ENCODE results near the gene CAGE1. TPM values are rescaled to one million over a fixed set of nuclear protein-coding genes. Genes with fewer than 3 reads are reported as not detected.
A peak's percentile ranks its signal among the peaks of the same experiment; 100 is the strongest.

Gene CAGE1
- total RNA-seq, 1 donor from 2014 or later, result not detected

GRCh38 chr6:7392402-7392801, 2.9 kb upstream of the CAGE1 start:
- Histone ChIP-seq H3K9me3 (no peaks in the 10 kb centered on the region), H3K27ac (no peak overlapping the region), H3K4me1 (peaks cover 34% of the 10 kb centered on the region), H3K4me3 (no peak overlapping the region), H3K36me3 (peaks cover 0 to 30% of the 10 kb centered on the region in 2 donors), H3K27me3 (no peaks in the 10 kb centered on the region)
- DNase-seq (ENCODE audit: extremely low spot score in 2 of 2), result no peak
- intact Hi-C loops (cut with DNase I), result no loop called here
- TF ChIP-seq POLR2AphosphoS5 (IDR thresholded peaks at IDR 0.05; ENCODE audit: insufficient read depth in 1 of 2, low read depth in 1 of 2), result no peak

DNA sequence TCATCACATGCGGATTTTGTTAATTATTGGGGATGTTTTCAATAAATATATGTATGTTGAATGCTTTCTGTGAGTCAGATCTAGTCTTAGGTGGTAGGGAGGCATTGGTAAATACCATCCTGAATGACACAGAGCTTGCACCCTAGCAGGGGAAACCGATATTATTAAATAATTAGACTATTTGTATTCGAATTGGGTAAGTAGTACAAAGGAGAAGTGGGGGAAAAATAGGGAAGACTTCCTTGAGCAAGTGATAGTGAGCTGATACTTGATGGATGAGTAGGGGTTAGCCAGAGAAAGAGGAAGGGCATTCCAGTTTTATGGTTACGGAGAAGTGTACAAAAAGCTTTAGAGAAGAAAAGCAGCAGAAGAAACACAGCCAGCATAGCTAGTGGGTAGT, 1.6 kb upstream of the CAGE1 start:
- no peaks in the 10 kb centered on the region for H3K27me3 ChIP-seq
- peaks cover 0 to 19% of the 10 kb centered on the region in 2 donors for H3K36me3 ChIP-seq
- intact Hi-C loops (cut with DNase I), result no loop called here
- H3K9me3 ChIP-seq, result no peaks in the 10 kb centered on the region
- H3K4me1 ChIP-seq, result peaks cover 34% of the 10 kb centered on the region
- no peak for DNase-seq (ENCODE audit: extremely low spot score in 2 of 2)
- TF ChIP-seq POLR2AphosphoS5 (IDR thresholded peaks at IDR 0.05; ENCODE audit: insufficient read depth in 1 of 2, low read depth in 1 of 2) (no peak), CTCF (IDR thresholded peaks at IDR 0.05) (no peak), POLR2A (IDR thresholded peaks at IDR 0.05) (no peak)
- no peak overlapping the region for H3K27ac ChIP-seq
- H3K4me3 ChIP-seq, result peak overlapping the region; percentile 63 to 97

GRCh38 chr6:7390226-7390878, 810 bp upstream of the CAGE1 start:
- DNase-seq (ENCODE audit: extremely low spot score in 2 of 2), result no peak
- no peaks in the 10 kb centered on the region for H3K9me3 ChIP-seq
- peak overlapping the region; percentile 63 to 97 for H3K4me3 ChIP-seq
- no peaks in the 10 kb centered on the region for H3K27me3 ChIP-seq
- peaks cover 0 to 13% of the 10 kb centered on the region in 2 donors for H3K36me3 ChIP-seq
- intact Hi-C loops (cut with DNase I), result no loop called here
- peak overlapping the region; percentile 94 for H3K27ac ChIP-seq
- no peak for TF ChIP-seq POLR2A (IDR thresholded peaks at IDR 0.05)
- no peak for TF ChIP-seq CTCF (IDR thresholded peaks at IDR 0.05)
- TF ChIP-seq POLR2AphosphoS5 (IDR thresholded peaks at IDR 0.05; ENCODE audit: insufficient read depth in 1 of 2, low read depth in 1 of 2), result no peak
- H3K4me1 ChIP-seq, result peaks cover 34% of the 10 kb centered on the region

DNA sequence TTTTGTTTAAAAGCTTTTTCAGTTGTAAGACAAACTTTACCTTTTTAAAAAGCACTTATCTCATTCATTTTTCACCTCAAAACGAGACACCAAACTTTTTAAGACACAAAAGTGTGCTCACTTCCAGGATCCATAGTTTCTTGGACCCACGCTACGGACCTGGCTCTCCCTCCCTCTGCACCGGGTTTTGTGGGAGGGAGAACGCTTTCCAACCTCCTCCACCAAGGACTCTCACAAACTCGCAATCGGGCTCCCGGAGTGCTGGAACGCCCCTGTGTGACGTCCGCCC, 436 bp downstream of the CAGE1 start:
- Histone ChIP-seq H3K36me3 (peaks cover 0 to 1% of the 10 kb centered on the region in 2 donors), H3K27me3 (no peaks in the 10 kb centered on the region), H3K9me3 (no peaks in the 10 kb centered on the region), H3K27ac (peak overlapping the region; percentile 94), H3K4me3 (peak overlapping the region; percentile 63 to 97), H3K4me1 (peaks cover 34% of the 10 kb centered on the region)
- no peak for TF ChIP-seq POLR2AphosphoS5 (IDR thresholded peaks at IDR 0.05; ENCODE audit: insufficient read depth in 1 of 2, low read depth in 1 of 2)
- no peak for TF ChIP-seq CTCF (IDR thresholded peaks at IDR 0.05)
- no peak for TF ChIP-seq POLR2A (IDR thresholded peaks at IDR 0.05)
- intact Hi-C loops (cut with DNase I), result no loop called here
- DNase-seq (ENCODE audit: extremely low spot score in 2 of 2), result no peak

GRCh38 chr6:7381092-7381491, 8.4 kb downstream of the CAGE1 start:
- no peak overlapping the region for H3K27ac ChIP-seq
- intact Hi-C loops (cut with DNase I), result no loop called here
- H3K9me3 ChIP-seq, result no peaks in the 10 kb centered on the region
- no peak overlapping the region for H3K4me3 ChIP-seq
- no peaks in the 10 kb centered on the region for H3K27me3 ChIP-seq
- TF ChIP-seq POLR2AphosphoS5 (IDR thresholded peaks at IDR 0.05; ENCODE audit: insufficient read depth in 1 of 2, low read depth in 1 of 2) (no peak), CTCF (IDR thresholded peaks at IDR 0.05) (no peak), POLR2A (IDR thresholded peaks at IDR 0.05) (no peak)
- no peak for DNase-seq (ENCODE audit: extremely low spot score in 2 of 2)
- no peaks in the 10 kb centered on the region for H3K4me1 ChIP-seq
- H3K36me3 ChIP-seq, result no peaks in the 10 kb centered on the region
